KMS-11 (cell line): ENCODE results near the gene HINFP.

Experiments used
- H2AFZ ChIP-seq: fragments of 200-600 bp; sonication (generic); 2 replicates; pipeline ENCODE4 v1.6.1; 2016; ENCODE audit warnings: antibody characterized with exemption, mixed run types, low read depth
- H3K27ac ChIP-seq: fragments of 200-600 bp; sonication (generic); 2 replicates; pipeline ENCODE4 v1.6.1; 2016; ENCODE audit warnings: mild to moderate bottlenecking, mixed run types
- H3K27me3 ChIP-seq: fragments of 200-600 bp; sonication (generic); 2 replicates; pipeline ENCODE4 v1.6.1; 2017; ENCODE audit warnings: mild to moderate bottlenecking, low read depth, mixed run types, moderate library complexity; ENCODE audit not compliant: insufficient read depth
- H3K36me3 ChIP-seq: fragments of 200-600 bp; sonication (generic); 2 replicates; pipeline ENCODE4 v1.6.1; 2017; ENCODE audit warnings: mild to moderate bottlenecking, mixed run types; ENCODE audit not compliant: insufficient read depth
- H3K4me1 ChIP-seq: fragments of 200-600 bp; sonication (generic); 2 replicates; pipeline ENCODE4 v1.6.1; 2016; ENCODE audit warnings: mild to moderate bottlenecking, low read depth, mixed run types; ENCODE audit not compliant: poor library complexity, severe bottlenecking
- H3K4me2 ChIP-seq: fragments of 200-600 bp; sonication (generic); 2 replicates; pipeline ENCODE4 v1.7.0; 2016; ENCODE audit warnings: mild to moderate bottlenecking, mixed run types
- H3K4me3 ChIP-seq: fragments of 200-600 bp; sonication (generic); IDR thresholded peaks from 2 replicates; pipeline ENCODE4 v1.6.1; 2017; ENCODE audit warnings: low read depth, low read length, mixed read lengths; ENCODE audit not compliant: insufficient read depth
- H3K79me2 ChIP-seq: fragments of 200-600 bp; sonication (generic); 2 replicates; pipeline ENCODE4 v1.6.1; 2016; ENCODE audit warnings: low read depth, mixed run types; ENCODE audit not compliant: insufficient read depth
- H3K9ac ChIP-seq: fragments of 200-600 bp; sonication (generic); 2 replicates; pipeline ENCODE4 v1.6.1; 2016; ENCODE audit warnings: mild to moderate bottlenecking, mixed run types
- H4K20me1 ChIP-seq: fragments of 200-600 bp; sonication (generic); 2 replicates; pipeline ENCODE4 v1.6.1; 2016; ENCODE audit warnings: mild to moderate bottlenecking, mixed run types; ENCODE audit not compliant: insufficient read depth
- CTCF ChIP-seq: fragments of 200-600 bp; sonication (generic); conservative IDR thresholded peaks from 2 replicates; pipeline ENCODE4 v1.6.1; 2017; ENCODE audit warnings: low read depth, mild to moderate bottlenecking, antibody characterized with exemption, low read length, moderate library complexity, mixed read lengths

The HINFP gene

GRCh38 chr11:119112314-119113020 is 8.9 kb upstream of the HINFP start:
- Histone ChIP-seq H3K4me1 (peaks cover 10% of the 10 kb centered on the region), H3K36me3 (no peaks in the 10 kb centered on the region), H3K27ac (no peak overlapping the region), H2AFZ (no peak overlapping the region), H3K4me3 (no peak overlapping the region), H3K4me2 (no peak overlapping the region), H3K9ac (no peak overlapping the region), H3K79me2 (peaks cover 16% of the 10 kb centered on the region), H4K20me1 (no peaks in the 10 kb centered on the region), H3K27me3 (no peaks in the 10 kb centered on the region)
- no peak for TF ChIP-seq CTCF

GRCh38 chr11:119113716-119114115 is 7.7 kb upstream of the HINFP start:
- Histone ChIP-seq H3K27ac (no peak overlapping the region), H3K4me1 (peaks cover 6% of the 10 kb centered on the region), H3K4me3 (no peak overlapping the region), H3K36me3 (no peaks in the 10 kb centered on the region), H2AFZ (no peak overlapping the region), H3K4me2 (no peak overlapping the region), H3K27me3 (no peaks in the 10 kb centered on the region), H4K20me1 (no peaks in the 10 kb centered on the region), H3K9ac (no peak overlapping the region), H3K79me2 (peaks cover 9% of the 10 kb centered on the region; the same call in 1 of the 2 replicates)
- TF ChIP-seq CTCF: no peak

- Histone ChIP-seq H3K9ac (no peak overlapping the region), H3K36me3 (no peaks in the 10 kb centered on the region), H3K4me2 (no peak overlapping the region)
These were observed 7.0 kb upstream of the HINFP start for GRCh38 chr11:119114351-119114750.

GRCh38 chr11:119115484-119116234 is 5.7 kb upstream of the HINFP start:
- TF ChIP-seq CTCF: no peak
- Histone ChIP-seq H3K4me3 (no peak overlapping the region), H3K79me2 (no peaks in the 10 kb centered on the region), H3K4me1 (peaks cover 15% of the 10 kb centered on the region), H3K9ac (no peak overlapping the region), H3K27me3 (no peaks in the 10 kb centered on the region), H3K36me3 (no peaks in the 10 kb centered on the region), H4K20me1 (no peaks in the 10 kb centered on the region), H3K4me2 (no peak overlapping the region), H2AFZ (no peak overlapping the region), H3K27ac (no peak overlapping the region)

More at GRCh38 chr11:119114351-119114750, 7.0 kb upstream of the HINFP start:
- Histone ChIP-seq H2AFZ (no peak overlapping the region), H3K4me3 (no peak overlapping the region), H3K79me2 (peaks cover 3% of the 10 kb centered on the region; the same call in 1 of the 2 replicates), H3K27ac (no peak overlapping the region), H4K20me1 (no peaks in the 10 kb centered on the region), H3K4me1 (peaks cover 3% of the 10 kb centered on the region), H3K27me3 (no peaks in the 10 kb centered on the region)
- TF ChIP-seq CTCF: no peak
